Endodermal cell (in vitro differentiated cells): ENCODE data around the gene OTOF. TPM values are rescaled to one million over a fixed set of nuclear protein-coding genes. Genes with fewer than 3 reads are reported as not detected.

Experiments
- DNase-seq: peaks from one replicate; pipeline ENCODE4 v3.0.0-alpha.2; 2017
- H3K27ac ChIP-seq: 2 replicates; pipeline ENCODE4 v1.5.1; 2013; ENCODE audit warnings: mild to moderate bottlenecking, low read depth, low read length, moderate library complexity
- H3K27me3 ChIP-seq: 2 replicates; pipeline ENCODE4 v1.6.1; 2013; ENCODE audit warnings: mild to moderate bottlenecking, low read length, moderate library complexity; ENCODE audit not compliant: insufficient read depth, control insufficient read depth, poor library complexity, severe bottlenecking
- H3K36me3 ChIP-seq: 2 replicates; pipeline ENCODE4 v1.7.0; 2013; ENCODE audit warnings: mild to moderate bottlenecking, low read length, moderate library complexity; ENCODE audit not compliant: control insufficient read depth, insufficient read depth
- H3K4me1 ChIP-seq: one replicate; pipeline ENCODE4 v1.7.0; 2013; ENCODE audit warnings: low read length; ENCODE audit not compliant: control insufficient read depth, insufficient read depth
- H3K4me3 ChIP-seq: 2 replicates; pipeline ENCODE4 v1.5.1; 2013; ENCODE audit warnings: mild to moderate bottlenecking, low read length, moderate library complexity
- H3K9ac ChIP-seq: 2 replicates; pipeline ENCODE4 v1.6.1; 2013; ENCODE audit warnings: mild to moderate bottlenecking, low read length, moderate library complexity; ENCODE audit not compliant: poor library complexity, severe bottlenecking; ENCODE audit errors: extremely low read depth
- H3K9me3 ChIP-seq: 2 replicates; pipeline ENCODE4 v1.6.1; 2013; ENCODE audit warnings: mild to moderate bottlenecking, low read length, moderate library complexity; ENCODE audit not compliant: control insufficient read depth
- H3K27ac Mint-ChIP-seq: 2 replicates; pipeline ENCODE4 v1.8.0; 2020; ENCODE audit warnings: mixed read lengths
- H3K27me3 Mint-ChIP-seq: 2 replicates; pipeline ENCODE4 v1.8.0; 2021; ENCODE audit warnings: mild to moderate bottlenecking, mixed read lengths; ENCODE audit not compliant: insufficient read depth
- H3K36me3 Mint-ChIP-seq: 2 replicates; pipeline ENCODE4 v1.8.0; 2020; ENCODE audit warnings: low read depth, mixed read lengths
- H3K4me1 Mint-ChIP-seq: 2 replicates; pipeline ENCODE4 v1.8.0; 2020; ENCODE audit warnings: mixed read lengths
- H3K4me3 Mint-ChIP-seq: 2 replicates; pipeline ENCODE4 v1.8.0; 2020; ENCODE audit warnings: mild to moderate bottlenecking, moderate library complexity, mixed read lengths
- H3K9me3 Mint-ChIP-seq: 2 replicates; pipeline ENCODE4 v1.8.0; 2020; ENCODE audit warnings: mild to moderate bottlenecking, mixed read lengths
- WGBS, 2 experiments: methylation state at CpG; one replicate each; pipeline versions ENCODE4 v1.1.5 to v1.1.7; 2013; ENCODE audit warnings: missing lambda C conversion rate in 2 of 2, mixed read lengths in 1 of 2; ENCODE audit not compliant: insufficient coverage in 1 of 2, insufficient read length in 1 of 2; 5-methylcytosine and 5-hydroxymethylcytosine counted together
- total RNA-seq, 2 donors: library from RNA; stranded (reverse); fragmentation: NEBNext Ultra II Directional in 1 of 2; extraction: Animal tissue kit (Norgen Biotek cat#: 25700) in 1 of 2; gene quantifications; 2 replicates in 1 of 2; 3 replicates in 1 of 2; pipeline ENCODE4 v1.2.1, GENCODE V29; 2021
- TF ChIP-seq, protein P1 (sequence below): fragments of 200-600 bp; sonication (generic); conservative IDR thresholded peaks from 2 replicates; pipeline ENCODE4 v1.5.0; 2021; ENCODE audit warnings: antibody characterized with exemption, mild to moderate bottlenecking

OTOF gene
- total RNA-seq, 2 donors from 2014 or later = 1.1 to 1.2 TPM

GRCh38 chr2:26515771-26516170, 37.8 kb upstream of the OTOF start:
- Mint-ChIP-seq H3K27ac (no peak overlapping the region), H3K4me3 (no peak overlapping the region), H3K36me3 (no peaks in the 10 kb centered on the region), H3K27me3 (peaks cover 4% of the 10 kb centered on the region), H3K9me3 (no peaks in the 10 kb centered on the region), H3K4me1 (no peaks in the 10 kb centered on the region)
- Histone ChIP-seq H3K36me3 (no peaks in the 10 kb centered on the region), H3K4me1 (no peaks in the 10 kb centered on the region), H3K4me3 (no peak overlapping the region), H3K27ac (no peak overlapping the region), H3K9me3 (no peaks in the 10 kb centered on the region), H3K27me3 (no peaks in the 10 kb centered on the region), H3K9ac (no peak overlapping the region)
- no peak for DNase-seq
- TF ChIP-seq, protein P1, sequence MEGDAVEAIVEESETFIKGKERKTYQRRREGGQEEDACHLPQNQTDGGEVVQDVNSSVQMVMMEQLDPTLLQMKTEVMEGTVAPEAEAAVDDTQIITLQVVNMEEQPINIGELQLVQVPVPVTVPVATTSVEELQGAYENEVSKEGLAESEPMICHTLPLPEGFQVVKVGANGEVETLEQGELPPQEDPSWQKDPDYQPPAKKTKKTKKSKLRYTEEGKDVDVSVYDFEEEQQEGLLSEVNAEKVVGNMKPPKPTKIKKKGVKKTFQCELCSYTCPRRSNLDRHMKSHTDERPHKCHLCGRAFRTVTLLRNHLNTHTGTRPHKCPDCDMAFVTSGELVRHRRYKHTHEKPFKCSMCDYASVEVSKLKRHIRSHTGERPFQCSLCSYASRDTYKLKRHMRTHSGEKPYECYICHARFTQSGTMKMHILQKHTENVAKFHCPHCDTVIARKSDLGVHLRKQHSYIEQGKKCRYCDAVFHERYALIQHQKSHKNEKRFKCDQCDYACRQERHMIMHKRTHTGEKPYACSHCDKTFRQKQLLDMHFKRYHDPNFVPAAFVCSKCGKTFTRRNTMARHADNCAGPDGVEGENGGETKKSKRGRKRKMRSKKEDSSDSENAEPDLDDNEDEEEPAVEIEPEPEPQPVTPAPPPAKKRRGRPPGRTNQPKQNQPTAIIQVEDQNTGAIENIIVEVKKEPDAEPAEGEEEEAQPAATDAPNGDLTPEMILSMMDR = no peak
- WGBS, 2 experiments = 68 to 72% methylated on average over 4 to 5 of the region's 5 CpGs

DNA sequence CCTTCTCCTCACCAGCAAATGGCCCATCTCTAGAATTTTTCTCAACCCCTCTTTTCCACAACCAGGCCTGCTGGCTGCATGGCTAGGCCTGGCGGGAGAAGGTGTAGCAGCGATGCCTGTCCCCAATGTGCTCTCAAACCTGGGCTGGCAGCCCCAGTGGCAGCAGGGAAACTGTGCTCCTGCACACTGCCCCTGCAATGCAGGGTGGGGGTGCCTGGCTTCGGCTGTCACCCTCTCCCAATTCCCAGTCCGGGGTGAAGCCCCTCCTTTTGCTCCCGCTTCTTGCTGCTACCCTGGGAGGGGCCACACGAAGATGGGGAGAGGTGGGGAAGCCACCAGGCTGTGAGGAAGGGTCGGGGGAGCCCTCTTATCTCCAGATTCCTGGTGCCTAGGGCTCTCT, 36.1 kb upstream of the OTOF start:
- 88 to 100% methylated on average over 6 to 7 of the region's 7 CpGs for WGBS, 2 experiments
- Histone ChIP-seq H3K9me3 (no peaks in the 10 kb centered on the region), H3K27ac (no peak overlapping the region), H3K27me3 (no peaks in the 10 kb centered on the region), H3K4me1 (no peaks in the 10 kb centered on the region), H3K36me3 (no peaks in the 10 kb centered on the region), H3K9ac (no peak overlapping the region), H3K4me3 (no peak overlapping the region)
- no peak overlapping the region for H3K4me3 Mint-ChIP-seq
- TF ChIP-seq, protein P1 = no peak
- H3K27ac Mint-ChIP-seq = no peak overlapping the region
- H3K9me3 Mint-ChIP-seq = no peaks in the 10 kb centered on the region
- no peaks in the 10 kb centered on the region for H3K4me1 Mint-ChIP-seq
- no peak for DNase-seq
- H3K36me3 Mint-ChIP-seq = no peaks in the 10 kb centered on the region
- H3K27me3 Mint-ChIP-seq = peaks cover 3% of the 10 kb centered on the region

DNA sequence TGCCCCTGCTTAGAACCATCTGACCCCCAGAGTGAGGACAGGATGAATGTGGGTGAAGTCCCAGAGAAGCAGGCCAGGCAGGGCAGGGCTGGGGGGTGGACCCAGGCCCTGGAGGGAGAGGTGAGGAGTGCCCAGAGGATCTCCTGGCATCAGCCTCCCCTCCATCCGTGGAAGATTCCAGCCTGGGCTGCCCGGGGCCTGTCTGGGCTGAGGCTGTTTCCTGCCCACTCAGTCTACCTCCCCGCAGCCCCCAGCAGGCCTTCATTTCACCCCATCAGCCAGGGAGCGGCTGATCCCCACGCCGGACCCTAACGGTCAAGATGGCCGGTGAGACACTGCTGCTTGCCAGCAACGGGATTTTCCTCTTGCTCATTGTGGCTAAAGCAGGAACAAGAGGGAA, 35.3 kb upstream of the OTOF start:
- no peak overlapping the region for H3K27ac Mint-ChIP-seq
- WGBS, 2 experiments = 91 to 95% methylated on average over 9 of the region's 9 CpGs

More for the DNA sequence above, 35.3 kb upstream of the OTOF start:
- H3K27me3 Mint-ChIP-seq = peaks cover 3% of the 10 kb centered on the region
- Histone ChIP-seq H3K36me3 (no peaks in the 10 kb centered on the region), H3K9ac (no peak overlapping the region), H3K4me1 (no peaks in the 10 kb centered on the region), H3K9me3 (no peaks in the 10 kb centered on the region), H3K27ac (no peak overlapping the region), H3K27me3 (no peaks in the 10 kb centered on the region), H3K4me3 (no peak overlapping the region)
- H3K36me3 Mint-ChIP-seq = no peaks in the 10 kb centered on the region
- DNase-seq = no peak
- TF ChIP-seq, protein P1 = no peak
- no peaks in the 10 kb centered on the region for H3K9me3 Mint-ChIP-seq
- no peak overlapping the region for H3K4me3 Mint-ChIP-seq
- H3K4me1 Mint-ChIP-seq = no peaks in the 10 kb centered on the region
